GM10266 (cell line): ENCODE results near the gene OR2M3.

Experiments used
- DNase-seq: peaks from one replicate; pipeline ENCODE4 v3.0.0; 2012; ENCODE audit errors: extremely low spot score
- CTCF ChIP-seq: IDR thresholded peaks from 2 replicates; pipeline ENCODE4 v1.5.1; 2012; ENCODE audit warnings: mild to moderate bottlenecking, low read depth; ENCODE audit not compliant: control insufficient read depth, insufficient read depth; ENCODE audit errors: missing control alignments

OR2M3 gene

GRCh38 chr1:248196965-248197364 lies at the start of gene OR2M3:
Gene OR2M3 (plus strand): TSS chr1:248197265. CDS start chr1:248203068, 5,803 bp downstream.
- TF ChIP-seq CTCF = no peak

GRCh38 chr1:248152056-248152827 lies 44.8 kb upstream of the OR2M3 start:
- no peak for TF ChIP-seq CTCF
- no peak for DNase-seq

More at GRCh38 chr1:248196965-248197364, at the start of gene OR2M3:
- no peak for DNase-seq

DNA sequence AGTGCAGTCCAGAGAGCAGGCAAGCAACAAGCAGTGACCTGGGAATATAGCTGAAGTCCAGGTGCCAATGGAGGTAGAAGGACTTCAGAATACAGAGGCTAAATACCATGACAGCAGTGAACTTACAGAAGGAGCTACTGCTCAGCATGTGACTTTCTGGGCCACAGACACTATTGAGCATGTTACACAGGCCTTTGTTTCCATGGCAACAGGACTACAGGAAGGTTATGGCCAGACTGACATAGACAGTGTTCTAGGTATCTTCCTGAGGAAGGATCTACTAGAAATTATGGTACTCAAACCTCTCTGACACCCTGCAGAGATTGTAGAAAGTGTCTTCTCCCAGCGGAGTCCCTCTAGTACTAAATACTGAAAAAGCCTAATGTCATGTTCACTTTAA lies 41.1 kb upstream of the OR2M3 start:
- no peak for DNase-seq
- no peak for TF ChIP-seq CTCF

GRCh38 chr1:248158758-248159157 lies 38.3 kb upstream of the OR2M3 start:
- DNase-seq = no peak
- TF ChIP-seq CTCF = no peak

DNA sequence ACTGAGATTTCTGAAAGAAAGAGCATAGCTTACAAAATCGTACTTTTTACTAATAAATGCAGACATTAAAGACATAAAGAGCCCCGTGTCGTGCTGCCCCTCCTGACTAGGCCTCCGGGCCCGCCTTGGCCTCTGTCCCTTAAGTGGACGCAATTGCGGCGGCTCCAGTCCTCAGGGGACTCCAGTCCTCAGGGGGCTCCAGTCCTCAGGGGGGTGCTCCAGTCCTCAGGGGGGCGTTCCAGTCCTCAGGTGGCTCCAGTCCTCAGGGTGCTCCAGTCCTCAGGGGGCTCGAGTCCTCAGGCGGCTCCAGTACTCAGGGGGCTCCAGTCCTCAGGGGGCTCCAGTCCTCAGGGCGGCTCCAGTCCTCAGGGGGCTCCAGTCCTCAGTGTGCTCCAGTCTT lies 33.0 kb upstream of the OR2M3 start:
- TF ChIP-seq CTCF = no peak
- no peak for DNase-seq

DNA sequence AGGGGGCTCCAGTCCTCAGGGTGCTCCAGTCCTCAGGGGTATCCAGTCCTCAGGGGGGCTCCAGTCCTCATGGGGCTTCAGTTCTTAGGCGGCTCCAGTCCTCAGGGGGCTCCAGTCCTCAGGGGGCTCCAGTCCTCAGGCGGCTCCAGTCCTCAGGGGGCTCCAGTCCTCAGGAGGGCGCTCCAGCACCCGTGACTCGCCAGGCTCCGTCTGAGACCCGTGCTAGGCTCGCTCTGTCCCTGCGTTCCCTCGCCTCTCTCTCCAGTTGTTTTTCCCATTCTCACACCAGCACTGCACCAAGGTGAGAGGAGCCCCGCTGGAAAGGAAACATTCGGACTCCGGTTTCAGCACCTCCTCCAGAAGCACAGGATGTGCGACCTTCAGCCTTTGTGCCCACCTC lies 31.9 kb upstream of the OR2M3 start:
- no peak for DNase-seq
- no peak for TF ChIP-seq CTCF

GRCh38 chr1:248174521-248174920 lies 22.5 kb upstream of the OR2M3 start, which contains the start of gene OR2M2:
Gene OR2M2 (plus strand): TSS chr1:248174821. CDS start chr1:248179986, 5,165 bp downstream.
- TF ChIP-seq CTCF = no peak
- DNase-seq = no peak
